Astrocyte of the spinal cord (primary cell): Measurements from ENCODE around the gene TUB.
A peak's percentile ranks its signal among the peaks of the same experiment; 100 is the strongest.

Experiments
- DNase-seq: peaks from one replicate; pipeline ENCODE4 v3.0.0; 2011; ENCODE audit warnings: low read depth, low spot score
- H3K4me3 ChIP-seq: 2 replicates; pipeline ENCODE4 v1.5.1; 2011; ENCODE audit warnings: low read depth, mild to moderate bottlenecking, low read length, moderate library complexity
- CTCF ChIP-seq: IDR thresholded peaks from 2 replicates; pipeline ENCODE4 v1.5.1; 2012; ENCODE audit warnings: low read depth, mild to moderate bottlenecking, low read length, inconsistent platforms
- in situ Hi-C: cut with HindIII; loops from 2 replicates; pipeline ENCODE4 v1.10.0; 2017; ENCODE audit warnings: low sequenced_read_pairs

Gene TUB

GRCh38 chr11:8083871-8084281, 2.9 kb downstream of the TUB start:
- in situ Hi-C loops: no loop called here
- H3K4me3 ChIP-seq: no peak overlapping the region
- no peak for DNase-seq
- TF ChIP-seq CTCF: no peak

DNA sequence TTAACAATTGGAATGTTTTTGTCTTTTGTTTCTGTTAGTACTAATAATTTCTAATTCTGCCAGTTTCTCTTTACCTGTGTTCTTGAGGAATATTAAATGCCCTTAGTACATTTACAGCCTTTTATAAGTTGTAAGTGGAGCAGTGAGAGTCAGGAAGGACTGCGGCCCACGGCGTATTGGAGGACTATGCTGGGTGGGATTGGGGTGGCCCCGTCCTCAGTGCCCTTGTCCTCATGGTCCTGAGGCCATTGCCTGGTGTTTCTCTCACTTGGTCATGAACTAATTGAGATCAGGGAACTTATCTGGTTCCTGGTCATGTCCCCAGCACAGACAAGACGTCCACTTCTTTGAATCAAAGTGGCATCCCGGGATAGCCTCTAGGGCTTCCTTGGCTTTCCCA, 3.3 kb downstream of the TUB start:
- no peak for DNase-seq
- in situ Hi-C loops: no loop called here
- no peak for TF ChIP-seq CTCF
- H3K4me3 ChIP-seq: no peak overlapping the region

- no peak overlapping the region for H3K4me3 ChIP-seq
- no peak for TF ChIP-seq CTCF
- in situ Hi-C loops: loop anchor here (5.0 kb wide), 1 partner anchor 58 kb away; no protein-coding TSS in a partner anchor
- DNase-seq: no peak
Observed at GRCh38 chr11:8085011-8085645, 4.1 kb downstream of the TUB start.

GRCh38 chr11:8086001-8086479, 5.0 kb downstream of the TUB start:
- peak; percentile 58 for DNase-seq
- in situ Hi-C loops: loop anchor here (5.0 kb wide), 1 partner anchor 59 kb away; no protein-coding TSS in a partner anchor
- no peak for TF ChIP-seq CTCF
- no peak overlapping the region for H3K4me3 ChIP-seq

GRCh38 chr11:8086571-8086970, 5.6 kb downstream of the TUB start:
- H3K4me3 ChIP-seq: no peak overlapping the region
- in situ Hi-C loops: loop anchor here (5.0 kb wide), 1 partner anchor 59 kb away; no protein-coding TSS in a partner anchor
- TF ChIP-seq CTCF: no peak
- no peak for DNase-seq

DNA sequence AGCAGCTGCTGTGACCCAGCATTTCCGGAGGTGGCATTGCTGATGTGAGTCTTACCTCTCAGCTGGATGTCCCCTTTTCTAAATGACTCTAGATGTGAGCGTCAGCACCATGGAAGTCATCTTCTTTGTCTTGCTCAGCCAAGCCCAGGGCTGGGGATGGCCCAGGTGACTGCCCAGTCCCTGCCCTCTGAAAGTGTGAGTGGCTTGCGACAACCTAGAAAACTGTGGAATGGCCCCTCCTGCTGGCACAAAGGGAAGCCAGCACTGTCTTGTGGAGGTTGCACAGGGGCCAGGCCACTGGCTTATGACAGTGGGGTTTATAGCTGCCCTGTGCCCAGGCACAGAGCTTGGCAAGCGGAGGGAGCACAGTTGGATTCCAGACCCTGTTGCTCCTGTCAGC, 6.2 kb downstream of the TUB start:
- TF ChIP-seq CTCF: peak; percentile 28
- in situ Hi-C loops: loop anchor here (5.0 kb wide), 1 partner anchor 60 kb away; no protein-coding TSS in a partner anchor
- no peak for DNase-seq
- H3K4me3 ChIP-seq: no peak overlapping the region
